Neural cell (in vitro differentiated cells): Measurements from ENCODE around the gene JMJD8. TPM values are rescaled to one million over a fixed set of nuclear protein-coding genes. Genes with fewer than 3 reads are reported as not detected.
A peak's percentile ranks its signal among the peaks of the same experiment; 100 is the strongest.

ENCODE experiments used
- H2AFZ ChIP-seq: fragments of 200-600, 300-800 bp; sonication (generic), shearing (Covaris generic); 2 replicates; pipeline ENCODE4 v1.6.0; 2014; ENCODE audit warnings: low read depth, mild to moderate bottlenecking, antibody characterized with exemption, low read length, moderate library complexity
- H3F3A ChIP-seq: fragments of 200-600 bp; shearing (Covaris generic); 2 replicates; pipeline ENCODE4 v1.6.1; 2016; ENCODE audit warnings: mild to moderate bottlenecking, moderate library complexity, mixed read lengths, antibody characterized with exemption, low read length; ENCODE audit not compliant: insufficient read depth, poor library complexity, severe bottlenecking
- H3K27ac ChIP-seq: fragments of 200-600, 300-800 bp; sonication (generic), shearing (Covaris generic); 2 replicates; pipeline ENCODE4 v1.5.1; 2014; ENCODE audit warnings: mild to moderate bottlenecking, low read length, moderate library complexity
- H3K27me3 ChIP-seq: fragments of 300-800, 200-600 bp; sonication (generic), shearing (Covaris generic); 2 replicates; pipeline ENCODE4 v1.6.0; 2014; ENCODE audit warnings: mild to moderate bottlenecking, low read depth, low read length, moderate library complexity; ENCODE audit not compliant: insufficient read depth
- H3K36me3 ChIP-seq: fragments of 300-800, 200-600 bp; sonication (generic), shearing (Covaris generic); 2 replicates; pipeline ENCODE4 v1.5.1; 2014; ENCODE audit warnings: mild to moderate bottlenecking, antibody characterized with exemption, low read length, moderate library complexity; ENCODE audit not compliant: insufficient read depth
- H3K4me2 ChIP-seq: fragments of 300-800, 200-600 bp; sonication (generic), shearing (Covaris generic); 2 replicates; pipeline ENCODE4 v1.6.0; 2014; ENCODE audit warnings: mild to moderate bottlenecking, low read length
- H3K4me3 ChIP-seq: fragments of 300-800, 200-600 bp; sonication (generic), shearing (Covaris generic); 2 replicates; pipeline ENCODE4 v1.5.1; 2014; ENCODE audit warnings: mild to moderate bottlenecking, low read length, moderate library complexity
- H3K79me2 ChIP-seq: fragments of 200-600 bp; shearing (Covaris generic); replicated peaks from 2 replicates; pipeline ENCODE4 v1.6.0; 2014; ENCODE audit warnings: mild to moderate bottlenecking, low read length, moderate library complexity; ENCODE audit not compliant: insufficient read depth
- H3K9ac ChIP-seq: fragments of 300-800, 200-600 bp; sonication (generic), shearing (Covaris generic); 2 replicates; pipeline ENCODE4 v1.6.1; 2016; ENCODE audit warnings: mild to moderate bottlenecking, low read length, mixed read lengths
- H3K9me2 ChIP-seq: fragments of 200-600 bp; shearing (Covaris generic); 2 replicates; pipeline ENCODE4 v1.6.1; 2016; ENCODE audit warnings: mild to moderate bottlenecking, low read length, mixed read lengths; ENCODE audit not compliant: insufficient read depth
- H3K9me3 ChIP-seq: fragments of 200-600, 300-800 bp; sonication (generic), shearing (Covaris generic); 2 replicates; pipeline ENCODE4 v1.6.1; 2016; ENCODE audit warnings: mild to moderate bottlenecking, mixed run types, low read length, moderate library complexity, mixed read lengths
- H4K20me1 ChIP-seq: fragments of 200-600 bp; shearing (Covaris generic); 2 replicates; pipeline ENCODE4 v1.6.1; 2016; ENCODE audit warnings: mild to moderate bottlenecking, mixed run types; ENCODE audit not compliant: insufficient read depth
- EP300 ChIP-seq: fragments of 450-650 bp; conservative IDR thresholded peaks from 2 replicates; pipeline ENCODE4 v1.6.1; 2014; ENCODE audit warnings: antibody characterized with exemption, mild to moderate bottlenecking, moderate library complexity; ENCODE audit not compliant: poor library complexity, severe bottlenecking
- EZH2 ChIP-seq: fragments of 200-600, 300-800 bp; shearing (Covaris generic), sonication (generic); IDR thresholded peaks from 2 replicates; pipeline ENCODE4 v1.6.1; 2014; ENCODE audit warnings: antibody characterized with exemption, low read length, borderline replicate concordance, mild to moderate bottlenecking; ENCODE audit not compliant: insufficient read depth, poor library complexity, severe bottlenecking
- MXI1 ChIP-seq: fragments of 450-650 bp; conservative IDR thresholded peaks from 2 replicates; pipeline ENCODE4 v1.6.1; 2014; ENCODE audit warnings: antibody characterized with exemption, mild to moderate bottlenecking; ENCODE audit not compliant: poor library complexity, severe bottlenecking
- POLR2AphosphoS5 ChIP-seq: IDR thresholded peaks from 2 replicates; pipeline ENCODE4 v1.6.1; 2012
- RAD21 ChIP-seq: fragments of 450-650 bp; conservative IDR thresholded peaks from 2 replicates; pipeline ENCODE4 v1.6.1; 2014; ENCODE audit warnings: antibody characterized with exemption, mild to moderate bottlenecking, moderate library complexity
- SMC3 ChIP-seq: fragments of 450-650 bp; conservative IDR thresholded peaks from 2 replicates; pipeline ENCODE4 v1.6.1; 2014; ENCODE audit warnings: antibody characterized with exemption, mild to moderate bottlenecking, moderate library complexity; ENCODE audit not compliant: poor library complexity
- TAF1 ChIP-seq: IDR thresholded peaks from 2 replicates; pipeline ENCODE4 v1.6.1; 2012; ENCODE audit warnings: low read depth
- polyA plus RNA-seq: library from polyadenylated mRNA; depleted of rRNA; stranded (reverse); fragments of >200 nt; gene quantifications from 2 replicates; pipeline ENCODE4 v1.2.3, GENCODE V29; 2014
- TF ChIP-seq, protein P1 (sequence below): IDR thresholded peaks from 2 replicates; pipeline ENCODE4 v1.6.1; 2012; ENCODE audit warnings: borderline replicate concordance
- TF ChIP-seq, protein P2 (sequence below): fragments of 450-650 bp; IDR thresholded peaks from 2 replicates; pipeline ENCODE4 v1.5.1; 2014; ENCODE audit warnings: antibody characterized with exemption, mild to moderate bottlenecking, moderate library complexity; ENCODE audit not compliant: poor library complexity, severe bottlenecking

The JMJD8 gene
- polyA plus RNA-seq, 1 donor from 2014 or later = 44.7 TPM

DNA sequence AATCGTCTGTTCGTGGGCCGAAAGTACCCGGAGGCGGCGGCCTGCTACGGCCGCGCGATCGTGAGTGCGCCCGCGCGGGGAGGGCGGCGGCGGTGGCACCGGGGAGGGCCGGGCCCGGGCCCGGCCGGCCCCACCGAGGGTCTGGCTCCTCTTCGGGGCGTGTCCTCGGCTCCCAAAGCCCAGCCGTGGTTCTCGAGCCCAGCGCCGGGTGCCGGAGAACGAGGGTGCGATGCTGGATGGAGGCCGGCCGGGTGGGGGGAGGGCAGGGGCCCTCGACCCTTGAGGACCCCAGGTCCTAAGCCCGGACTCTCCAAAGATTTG is 3.5 kb downstream of the JMJD8 start:
- Histone ChIP-seq H3K27ac (no peak overlapping the region), H2AFZ (no peak overlapping the region)

DNA sequence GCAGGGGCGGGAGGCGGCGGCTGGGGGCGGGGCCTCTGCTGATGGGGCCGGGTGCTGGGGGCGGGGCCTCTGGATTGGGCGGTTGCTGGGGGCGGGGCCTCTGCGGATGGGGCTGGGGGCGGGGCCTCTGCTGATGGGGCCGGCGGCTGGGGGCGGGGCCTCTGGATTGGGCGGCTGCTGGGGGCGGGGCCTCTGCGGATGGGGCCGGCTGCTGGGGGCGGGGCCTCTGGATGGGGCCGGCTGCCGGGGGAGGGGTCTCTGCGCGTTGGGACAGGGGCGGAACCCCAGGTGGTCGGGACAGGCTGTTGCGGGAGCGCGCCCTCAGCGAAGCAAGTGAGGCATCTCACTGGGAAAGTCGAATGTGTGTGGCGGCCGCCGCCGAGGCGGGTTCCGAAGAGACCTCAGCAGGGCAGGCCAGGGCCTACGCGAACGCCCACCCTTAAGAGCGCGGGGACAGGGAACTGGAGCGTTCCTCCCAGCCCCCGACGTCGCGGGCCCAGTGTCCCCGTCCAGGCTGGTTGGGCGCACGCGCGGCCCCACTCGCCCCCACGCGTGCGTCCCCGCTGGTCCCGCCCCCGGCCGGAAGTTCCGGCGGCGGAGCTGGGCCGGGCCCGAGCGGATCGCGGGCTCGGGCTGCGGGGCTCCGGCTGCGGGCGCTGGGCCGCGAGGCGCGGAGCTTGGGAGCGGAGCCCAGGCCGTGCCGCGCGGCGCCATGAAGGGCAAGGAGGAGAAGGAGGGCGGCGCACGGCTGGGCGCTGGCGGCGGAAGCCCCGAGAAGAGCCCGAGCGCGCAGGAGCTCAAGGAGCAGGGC is 4.1 kb downstream of the JMJD8 start, which contains the start of gene STUB1:
Gene STUB1, plus strand, starts transcription at position 597 of the 811 bp plus-strand sequence. Its CDS starts 116 bp downstream, at position 713.
- Histone ChIP-seq H4K20me1 (peaks cover 6% of the 10 kb centered on the region), H3K4me2 (peak within 1 kb of the TSS; percentile 93), H3K27me3 (peaks cover 3% of the 10 kb centered on the region), H3K79me2 (peaks cover 20% of the 10 kb centered on the region), H3F3A (no peaks in the 10 kb centered on the region), H2AFZ (no peak within 1 kb of the TSS), H3K9me3 (no peaks in the 10 kb centered on the region), H3K36me3 (no peaks in the 10 kb centered on the region), H3K4me3 (peak within 1 kb of the TSS; percentile 70), H3K9ac (peak within 1 kb of the TSS; percentile 74), H3K27ac (peak within 1 kb of the TSS; percentile 56), H3K9me2 (no peaks in the 10 kb centered on the region)
- TF ChIP-seq POLR2AphosphoS5 (peak; percentile 59), EP300 (peak; percentile 33), TAF1 (no peak), RAD21 (peak; percentile 22), EZH2 (no peak), MXI1 (peak; percentile 83)
- TF ChIP-seq, protein P1, sequence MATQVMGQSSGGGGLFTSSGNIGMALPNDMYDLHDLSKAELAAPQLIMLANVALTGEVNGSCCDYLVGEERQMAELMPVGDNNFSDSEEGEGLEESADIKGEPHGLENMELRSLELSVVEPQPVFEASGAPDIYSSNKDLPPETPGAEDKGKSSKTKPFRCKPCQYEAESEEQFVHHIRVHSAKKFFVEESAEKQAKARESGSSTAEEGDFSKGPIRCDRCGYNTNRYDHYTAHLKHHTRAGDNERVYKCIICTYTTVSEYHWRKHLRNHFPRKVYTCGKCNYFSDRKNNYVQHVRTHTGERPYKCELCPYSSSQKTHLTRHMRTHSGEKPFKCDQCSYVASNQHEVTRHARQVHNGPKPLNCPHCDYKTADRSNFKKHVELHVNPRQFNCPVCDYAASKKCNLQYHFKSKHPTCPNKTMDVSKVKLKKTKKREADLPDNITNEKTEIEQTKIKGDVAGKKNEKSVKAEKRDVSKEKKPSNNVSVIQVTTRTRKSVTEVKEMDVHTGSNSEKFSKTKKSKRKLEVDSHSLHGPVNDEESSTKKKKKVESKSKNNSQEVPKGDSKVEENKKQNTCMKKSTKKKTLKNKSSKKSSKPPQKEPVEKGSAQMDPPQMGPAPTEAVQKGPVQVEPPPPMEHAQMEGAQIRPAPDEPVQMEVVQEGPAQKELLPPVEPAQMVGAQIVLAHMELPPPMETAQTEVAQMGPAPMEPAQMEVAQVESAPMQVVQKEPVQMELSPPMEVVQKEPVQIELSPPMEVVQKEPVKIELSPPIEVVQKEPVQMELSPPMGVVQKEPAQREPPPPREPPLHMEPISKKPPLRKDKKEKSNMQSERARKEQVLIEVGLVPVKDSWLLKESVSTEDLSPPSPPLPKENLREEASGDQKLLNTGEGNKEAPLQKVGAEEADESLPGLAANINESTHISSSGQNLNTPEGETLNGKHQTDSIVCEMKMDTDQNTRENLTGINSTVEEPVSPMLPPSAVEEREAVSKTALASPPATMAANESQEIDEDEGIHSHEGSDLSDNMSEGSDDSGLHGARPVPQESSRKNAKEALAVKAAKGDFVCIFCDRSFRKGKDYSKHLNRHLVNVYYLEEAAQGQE = no peak

More for the DNA sequence above, 3.5 kb downstream of the JMJD8 start:
- H3K9ac ChIP-seq = peak overlapping the region; percentile 74
- H3K9me2 ChIP-seq = no peaks in the 10 kb centered on the region
- peaks cover 20% of the 10 kb centered on the region for H3K79me2 ChIP-seq
- TF ChIP-seq SMC3 (no peak), TAF1 (no peak), RAD21 (no peak), EP300 (no peak), POLR2AphosphoS5 (no peak), MXI1 (no peak), EZH2 (no peak)
- TF ChIP-seq, protein P1 = no peak
- TF ChIP-seq, protein P2, sequence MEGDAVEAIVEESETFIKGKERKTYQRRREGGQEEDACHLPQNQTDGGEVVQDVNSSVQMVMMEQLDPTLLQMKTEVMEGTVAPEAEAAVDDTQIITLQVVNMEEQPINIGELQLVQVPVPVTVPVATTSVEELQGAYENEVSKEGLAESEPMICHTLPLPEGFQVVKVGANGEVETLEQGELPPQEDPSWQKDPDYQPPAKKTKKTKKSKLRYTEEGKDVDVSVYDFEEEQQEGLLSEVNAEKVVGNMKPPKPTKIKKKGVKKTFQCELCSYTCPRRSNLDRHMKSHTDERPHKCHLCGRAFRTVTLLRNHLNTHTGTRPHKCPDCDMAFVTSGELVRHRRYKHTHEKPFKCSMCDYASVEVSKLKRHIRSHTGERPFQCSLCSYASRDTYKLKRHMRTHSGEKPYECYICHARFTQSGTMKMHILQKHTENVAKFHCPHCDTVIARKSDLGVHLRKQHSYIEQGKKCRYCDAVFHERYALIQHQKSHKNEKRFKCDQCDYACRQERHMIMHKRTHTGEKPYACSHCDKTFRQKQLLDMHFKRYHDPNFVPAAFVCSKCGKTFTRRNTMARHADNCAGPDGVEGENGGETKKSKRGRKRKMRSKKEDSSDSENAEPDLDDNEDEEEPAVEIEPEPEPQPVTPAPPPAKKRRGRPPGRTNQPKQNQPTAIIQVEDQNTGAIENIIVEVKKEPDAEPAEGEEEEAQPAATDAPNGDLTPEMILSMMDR = no peak
- H4K20me1 ChIP-seq = peaks cover 6% of the 10 kb centered on the region
- no peaks in the 10 kb centered on the region for H3F3A ChIP-seq
- H3K4me2 ChIP-seq = peak overlapping the region; percentile 93
- no peaks in the 10 kb centered on the region for H3K9me3 ChIP-seq
- H3K36me3 ChIP-seq = no peaks in the 10 kb centered on the region
- H3K27me3 ChIP-seq = no peaks in the 10 kb centered on the region
- peak overlapping the region; percentile 70 for H3K4me3 ChIP-seq
